DMS153 treated with DMSO at 0.1 percent for 48 hours (cell line): ENCODE measurements around the gene LPGAT1.

Experiments
- DNase-seq: peaks from one replicate; lab custom pipeline; 2025; ENCODE audit not compliant: unreplicated experiment; lab: John Stamatoyannopoulos, UW

LPGAT1 gene

GRCh38 chr1:211781260-211781659 is 49.3 kb downstream of the LPGAT1 start:
- no peak for DNase-seq

- no peak for DNase-seq
These were observed 55.4 kb downstream of the LPGAT1 start for GRCh38 chr1:211775170-211775569.

GRCh38 chr1:211764701-211765100 is 65.9 kb downstream of the LPGAT1 start:
- DNase-seq = no peak

- DNase-seq = no peak
These were observed 68.4 kb downstream of the LPGAT1 start for GRCh38 chr1:211762206-211762605.

GRCh38 chr1:211761400-211761799 is 69.2 kb downstream of the LPGAT1 start:
- no peak for DNase-seq

DNA sequence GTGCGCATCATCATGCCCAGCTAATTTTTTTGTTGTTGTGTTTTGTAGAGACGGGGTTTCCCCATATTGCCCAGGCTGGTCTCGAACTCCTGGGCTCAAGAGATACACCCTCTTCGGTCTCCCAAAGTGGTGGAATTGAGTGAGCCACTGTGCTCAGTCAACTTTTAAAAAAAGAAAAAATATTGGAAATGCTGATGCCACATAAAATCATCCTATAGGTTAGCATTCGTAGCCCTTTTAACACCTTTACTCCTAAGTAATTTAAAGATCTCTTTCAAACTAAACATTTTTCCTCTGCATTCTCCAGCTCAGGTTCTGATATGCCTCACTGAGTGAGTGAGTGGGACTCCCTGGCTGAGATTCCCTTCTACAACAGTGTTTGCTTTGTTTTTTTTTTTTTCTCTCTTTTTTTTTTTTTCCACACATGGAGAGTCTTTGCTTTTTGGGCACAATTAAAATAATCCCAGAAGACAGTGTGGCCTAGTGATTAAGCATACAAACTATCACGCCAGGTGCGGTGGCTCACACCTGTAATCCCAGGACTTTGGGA is 74.0 kb downstream of the LPGAT1 start:
- DNase-seq = no peak

DNA sequence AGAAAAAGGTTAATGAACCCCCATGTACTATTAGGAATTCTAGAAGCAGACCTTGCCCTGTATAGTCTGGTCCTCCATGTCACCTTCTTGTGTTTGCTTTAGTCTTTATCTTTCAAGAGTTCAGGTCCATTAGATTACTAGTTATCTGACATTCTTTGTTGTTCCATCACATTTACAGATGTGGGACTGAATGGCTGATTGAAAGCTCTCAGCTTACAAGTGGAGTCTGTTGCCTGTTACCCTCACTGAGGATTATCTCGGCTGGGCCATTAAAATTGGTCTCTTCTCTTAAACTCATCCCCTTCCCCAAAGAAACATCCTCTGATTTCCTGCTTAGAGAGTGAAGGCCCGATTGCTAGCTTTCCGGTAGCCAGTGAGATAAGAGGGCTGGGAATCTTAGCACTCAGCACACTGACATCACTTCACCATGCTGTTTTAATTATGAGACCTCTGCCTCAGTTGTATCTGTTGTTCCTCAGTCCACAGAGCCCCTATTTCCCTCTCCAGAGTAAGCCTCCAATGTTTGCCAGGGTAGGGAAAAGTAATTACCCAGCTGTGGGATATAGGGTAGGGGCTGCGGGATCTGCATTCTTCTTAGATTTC is 76.8 kb downstream of the LPGAT1 start:
- DNase-seq = no peak

DNA sequence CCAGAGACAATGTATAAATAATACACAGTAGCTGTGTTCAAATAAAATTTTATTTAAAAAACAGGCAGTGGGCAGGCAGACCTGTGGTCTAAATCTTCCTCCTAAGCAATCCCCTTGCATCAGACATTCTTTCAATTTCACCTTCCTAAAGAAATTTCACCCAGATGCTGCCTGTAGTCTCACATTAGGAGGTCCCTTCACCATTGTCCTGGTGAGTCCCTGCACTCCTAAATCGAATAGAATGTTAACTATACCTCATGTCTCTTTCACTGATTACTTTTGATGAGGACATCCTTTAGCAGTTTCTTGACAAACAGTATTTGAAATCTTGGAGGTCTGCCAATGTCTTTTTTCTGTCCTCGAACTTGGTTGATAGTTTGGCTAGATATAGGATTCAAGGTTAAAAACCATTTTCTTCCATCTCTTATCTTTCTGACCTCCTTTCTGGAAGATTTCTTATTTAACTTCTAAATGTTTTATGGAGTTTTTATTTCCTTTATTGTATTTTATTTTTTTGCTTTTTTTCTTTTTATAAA is 77.5 kb downstream of the LPGAT1 start:
- no peak for DNase-seq

GRCh38 chr1:211752317-211752716 is 78.2 kb downstream of the LPGAT1 start:
- DNase-seq = no peak

DNA sequence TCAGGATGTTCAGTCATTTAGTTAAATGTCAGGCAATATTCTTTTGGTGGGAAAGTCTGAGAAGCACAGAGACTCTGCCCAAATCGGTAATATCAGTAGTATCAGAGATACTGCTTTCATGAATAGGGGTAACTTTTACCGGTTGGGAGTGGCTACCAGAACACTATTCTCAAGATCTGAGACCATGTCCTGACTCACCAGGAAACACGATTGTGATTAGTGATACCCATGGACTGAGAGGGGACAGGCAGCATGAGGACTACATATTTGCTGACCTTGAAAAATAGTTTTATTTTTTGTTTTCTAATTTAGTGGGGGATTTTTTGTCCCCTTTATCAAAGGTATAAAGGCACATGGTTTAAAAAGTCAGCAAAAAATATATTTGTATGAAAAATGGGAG is 79.1 kb downstream of the LPGAT1 start:
- no peak for DNase-seq

- DNase-seq = no peak
These were observed 80.0 kb downstream of the LPGAT1 start for GRCh38 chr1:211750599-211750998.

GRCh38 chr1:211749251-211749650 is 81.3 kb downstream of the LPGAT1 start:
- no peak for DNase-seq

- DNase-seq = no peak
These were observed 81.8 kb downstream of the LPGAT1 start for GRCh38 chr1:211748810-211749209.

- no peak for DNase-seq
These were observed 87.6 kb downstream of the LPGAT1 start for GRCh38 chr1:211742889-211743529.

DNA sequence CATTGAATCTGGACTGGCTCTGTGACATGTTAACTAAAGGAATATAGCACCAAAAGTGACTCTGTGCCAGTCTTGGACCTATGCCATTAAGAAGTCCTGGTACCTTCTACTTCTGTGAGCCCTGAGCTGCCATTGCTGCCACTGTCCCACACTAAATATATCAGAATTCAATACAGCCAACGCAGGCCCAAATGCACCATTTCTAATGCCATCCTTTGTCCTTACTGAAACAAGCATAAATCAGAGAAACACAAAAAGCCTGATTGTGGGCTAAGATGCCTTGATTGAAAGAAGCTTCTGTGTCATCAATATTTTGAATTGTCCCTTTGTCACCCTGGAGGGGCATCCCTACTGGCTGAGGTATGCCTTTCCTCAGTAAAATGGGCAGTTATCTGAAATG is 88.3 kb downstream of the LPGAT1 start:
- DNase-seq = no peak

DNA sequence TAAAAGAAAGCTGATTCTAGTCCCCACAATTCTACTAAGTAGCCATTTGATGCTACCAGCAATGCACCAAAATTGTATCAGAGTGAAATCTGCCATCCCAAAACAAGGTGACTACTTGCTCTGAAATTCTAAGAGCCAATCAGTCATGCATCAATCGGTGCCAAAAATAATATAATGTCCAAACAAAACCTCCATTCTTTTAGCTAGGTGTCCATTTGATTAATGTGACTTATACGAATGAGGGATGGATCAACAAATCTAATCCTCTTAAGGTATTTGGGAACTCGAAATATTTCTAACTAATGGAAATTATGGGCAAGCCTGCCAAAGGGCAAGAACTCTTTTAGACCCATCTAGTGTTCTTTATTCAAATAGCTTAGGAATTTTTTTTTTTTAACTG is 88.8 kb downstream of the LPGAT1 start:
- no peak for DNase-seq

DNA sequence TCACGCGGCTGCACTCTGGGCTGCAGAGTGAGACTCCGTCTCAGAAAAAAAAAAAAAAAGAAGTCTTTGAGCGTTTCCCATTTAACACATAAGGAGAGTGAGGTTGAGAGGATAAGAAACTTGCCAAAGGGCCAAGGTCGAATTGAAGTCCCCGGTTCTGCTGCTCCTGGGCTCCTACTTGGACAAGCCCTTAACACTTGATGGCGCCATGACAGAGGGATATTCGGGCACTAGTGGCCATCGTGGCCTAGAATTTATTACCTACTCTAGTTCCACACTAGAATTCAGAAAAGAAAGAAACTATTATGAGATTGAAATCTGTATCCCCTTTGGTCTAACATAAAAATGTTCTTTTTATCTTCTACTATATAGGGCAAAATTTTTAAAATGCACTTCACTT is 89.4 kb downstream of the LPGAT1 start:
- DNase-seq = no peak

GRCh38 chr1:211739671-211740411 is 90.7 kb downstream of the LPGAT1 start:
- no peak for DNase-seq

DNA sequence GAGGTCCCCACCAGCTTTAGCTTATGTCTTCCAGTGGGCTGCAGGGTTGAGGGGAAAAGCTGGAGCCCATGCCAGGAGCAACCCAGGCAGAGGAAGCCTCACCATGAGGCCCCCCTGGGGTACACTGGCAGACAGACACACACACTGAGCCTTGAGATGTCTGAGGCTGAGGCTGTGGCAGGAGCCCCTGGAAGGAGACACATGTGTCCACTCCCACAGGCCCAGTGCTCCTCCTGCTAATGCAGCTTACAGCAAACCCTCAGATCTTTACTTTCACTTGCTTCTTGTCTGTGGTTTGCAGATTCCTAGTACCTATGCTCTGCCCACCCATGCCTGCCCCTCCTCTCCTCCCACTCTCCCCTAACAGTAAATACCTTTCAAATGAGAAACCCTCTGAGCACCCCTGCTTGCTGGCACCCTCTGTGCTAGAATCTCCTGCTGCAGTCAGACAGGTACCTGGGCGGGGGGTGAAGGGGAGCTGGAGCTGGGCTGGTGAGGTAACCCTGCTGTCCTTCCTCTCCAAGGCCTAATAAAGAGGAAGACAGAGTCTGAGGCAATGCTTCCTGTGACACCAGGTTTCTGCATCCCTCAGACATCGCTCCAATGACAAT is 91.8 kb downstream of the LPGAT1 start:
- no peak for DNase-seq

DNA sequence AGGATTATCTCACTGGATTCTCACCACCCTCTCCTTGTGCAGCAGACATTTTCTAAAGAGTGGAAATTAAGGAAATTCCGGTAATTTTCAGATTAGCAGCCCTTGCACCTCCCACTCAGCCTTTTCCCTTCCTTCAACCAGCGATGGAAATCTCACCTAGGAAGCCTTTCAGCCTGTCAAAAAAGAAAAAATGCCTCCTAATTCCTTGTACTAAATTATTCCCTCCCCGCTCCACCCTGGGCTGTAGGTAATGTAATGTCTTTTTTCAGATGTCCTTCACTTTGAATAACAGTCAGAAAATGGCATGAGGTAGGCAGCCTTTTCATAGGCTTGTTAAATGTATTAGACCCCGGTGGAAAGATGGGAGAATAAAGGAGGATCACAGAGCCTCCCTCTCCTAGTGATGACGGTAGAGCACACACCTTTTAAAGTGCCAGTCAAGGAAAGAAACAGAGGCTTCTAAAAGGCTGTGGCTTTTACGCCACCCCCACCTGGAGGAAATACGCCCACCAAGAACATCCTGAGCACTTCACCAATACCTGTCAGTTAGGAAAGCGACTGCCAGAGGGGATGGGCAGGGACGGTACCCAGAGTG is 92.4 kb downstream of the LPGAT1 start:
- DNase-seq = no peak
